GM18511 (cell line): Measurements from ENCODE around the gene CEP170B.

Experiments
- ATAC-seq: cut with Tn5 transposase; IDR thresholded peaks from one replicate; pipeline ENCODE4 v1.9.1; 2021; ENCODE audit warnings: mild to moderate bottlenecking, moderate library complexity; ENCODE audit not compliant: unreplicated experiment

Gene CEP170B

DNA sequence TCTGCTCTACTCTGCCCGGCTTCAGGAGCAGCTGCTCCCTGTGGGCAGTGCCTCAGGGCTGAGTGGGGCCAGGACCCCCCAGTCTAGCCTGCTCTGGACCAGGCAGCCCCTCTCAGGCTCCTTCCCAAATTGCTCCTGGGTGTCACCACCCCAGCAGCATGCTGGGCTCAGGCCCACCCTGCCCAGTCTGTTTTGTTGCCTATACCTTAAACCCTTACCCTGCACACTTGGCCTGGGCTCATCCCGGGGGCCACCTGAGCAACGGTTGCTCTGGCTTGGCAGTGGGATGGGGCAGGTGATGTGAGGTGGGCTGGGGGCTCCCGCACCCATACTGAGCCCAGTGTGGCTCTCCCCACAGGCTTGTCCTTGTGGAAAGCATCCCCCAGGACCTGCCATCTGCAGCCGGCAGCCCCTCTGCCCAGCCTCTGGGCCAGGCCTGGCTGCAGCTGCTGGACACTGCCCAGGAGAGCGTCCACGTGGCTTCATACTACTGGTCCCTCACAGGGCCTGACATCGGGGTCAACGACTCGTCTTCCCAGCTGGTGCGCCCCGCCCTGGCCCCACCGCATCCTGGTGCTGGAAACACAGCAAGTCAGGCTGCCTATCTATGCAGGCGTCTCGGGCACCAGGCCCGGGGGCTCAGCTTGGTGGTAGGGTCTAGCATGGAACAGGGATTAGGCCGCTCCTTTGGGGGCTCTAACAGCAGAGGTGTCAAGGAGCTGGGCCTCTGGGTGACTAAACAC, 63.5 kb downstream of the CEP170B start:
- ATAC-seq = no peak

DNA sequence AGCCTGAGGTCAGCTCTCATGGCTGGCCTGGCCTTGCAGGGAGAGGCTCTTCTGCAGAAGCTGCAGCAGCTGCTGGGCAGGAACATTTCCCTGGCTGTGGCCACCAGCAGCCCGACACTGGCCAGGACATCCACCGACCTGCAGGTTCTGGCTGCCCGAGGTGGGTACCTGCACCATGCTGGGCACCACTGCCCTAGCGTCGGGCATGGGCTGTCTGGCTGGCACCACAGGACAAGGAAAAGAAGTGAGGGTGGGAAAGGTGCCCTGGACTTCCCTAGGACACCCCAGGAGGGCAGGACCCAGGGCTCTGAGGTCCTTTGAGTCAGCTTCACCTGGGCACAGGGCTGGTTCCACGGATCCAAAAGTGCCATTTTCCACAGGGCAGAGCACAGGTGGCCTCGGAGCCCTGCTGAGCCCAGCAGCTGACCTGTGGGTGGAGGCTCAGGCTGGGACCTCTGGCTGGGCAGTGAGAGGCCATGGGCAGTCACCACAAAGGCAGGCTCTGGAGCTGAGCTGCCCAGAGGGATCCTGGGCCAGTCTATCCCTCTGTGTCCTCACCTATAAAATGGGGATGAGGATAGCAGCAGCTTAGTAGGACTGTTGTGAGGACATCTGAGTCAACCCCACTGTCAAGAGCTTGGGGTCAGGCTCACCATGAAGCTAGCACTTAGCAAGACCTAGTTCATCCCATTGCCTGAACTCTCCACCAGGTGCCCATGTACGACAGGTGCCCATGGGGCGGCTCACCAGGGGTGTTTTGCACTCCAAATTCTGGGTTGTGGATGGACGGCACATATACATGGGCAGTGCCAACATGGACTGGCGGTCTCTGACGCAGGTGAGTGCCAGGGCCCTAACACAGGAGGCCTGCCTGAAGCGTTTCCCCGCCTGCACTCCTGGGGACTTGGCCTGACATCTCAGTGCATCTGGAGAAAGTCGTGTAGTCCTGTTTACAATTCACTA, 64.5 kb downstream of the CEP170B start:
- ATAC-seq = no peak

DNA sequence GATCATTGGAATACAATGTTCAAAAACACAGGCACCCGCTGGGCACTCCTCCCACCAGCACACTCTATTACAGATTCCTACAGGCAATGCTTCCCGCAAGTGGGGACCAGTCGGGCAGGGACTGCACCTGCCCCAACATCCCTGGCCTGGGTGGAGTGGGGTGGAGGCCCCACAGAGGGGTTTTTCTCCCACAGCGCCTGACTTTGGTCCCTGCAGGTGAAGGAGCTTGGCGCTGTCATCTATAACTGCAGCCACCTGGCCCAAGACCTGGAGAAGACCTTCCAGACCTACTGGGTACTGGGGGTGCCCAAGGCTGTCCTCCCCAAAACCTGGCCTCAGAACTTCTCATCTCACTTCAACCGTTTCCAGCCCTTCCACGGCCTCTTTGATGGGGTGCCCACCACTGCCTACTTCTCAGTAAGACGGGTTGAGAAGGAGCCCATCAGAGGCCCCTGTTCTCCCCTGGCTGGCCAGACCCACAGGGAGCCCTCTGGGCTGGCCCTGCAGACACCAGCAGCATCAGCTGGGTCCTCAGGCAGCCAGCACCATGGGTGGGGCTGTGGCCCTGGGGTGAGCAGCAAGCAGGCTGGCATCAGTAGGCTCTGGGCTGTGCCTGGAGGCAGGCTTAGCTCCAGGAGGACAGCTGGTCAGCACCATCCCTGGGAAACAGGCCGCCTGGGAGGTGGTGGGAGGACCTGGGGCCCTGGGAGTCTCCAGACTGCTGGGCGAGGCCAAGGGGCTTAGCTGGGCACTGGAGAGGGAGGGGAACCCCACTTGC, 65.6 kb downstream of the CEP170B start:
- no peak for ATAC-seq

DNA sequence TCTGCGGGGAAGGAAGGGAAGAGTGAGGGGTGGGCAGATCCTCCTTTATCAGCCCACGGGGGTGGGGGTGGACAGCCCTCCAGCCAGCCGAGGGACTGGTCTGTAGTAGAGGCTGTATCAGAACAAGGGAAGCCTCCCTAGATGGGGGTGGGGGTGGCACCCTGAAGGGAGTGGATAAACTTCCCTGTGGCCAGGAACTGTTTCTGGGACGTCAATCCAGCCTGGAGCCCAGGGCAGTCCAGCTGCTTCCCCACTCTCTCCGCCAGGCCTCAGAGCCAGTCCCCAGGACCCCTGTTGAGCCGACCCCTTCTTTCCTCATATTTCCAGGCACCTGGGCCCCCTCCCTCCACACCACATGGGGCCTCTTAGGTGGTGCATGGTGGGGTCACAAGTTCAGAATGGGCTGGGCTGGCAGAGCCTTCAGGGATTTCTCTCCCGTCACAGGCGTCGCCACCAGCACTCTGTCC, 66.3 kb downstream of the CEP170B start:
- no peak for ATAC-seq

DNA sequence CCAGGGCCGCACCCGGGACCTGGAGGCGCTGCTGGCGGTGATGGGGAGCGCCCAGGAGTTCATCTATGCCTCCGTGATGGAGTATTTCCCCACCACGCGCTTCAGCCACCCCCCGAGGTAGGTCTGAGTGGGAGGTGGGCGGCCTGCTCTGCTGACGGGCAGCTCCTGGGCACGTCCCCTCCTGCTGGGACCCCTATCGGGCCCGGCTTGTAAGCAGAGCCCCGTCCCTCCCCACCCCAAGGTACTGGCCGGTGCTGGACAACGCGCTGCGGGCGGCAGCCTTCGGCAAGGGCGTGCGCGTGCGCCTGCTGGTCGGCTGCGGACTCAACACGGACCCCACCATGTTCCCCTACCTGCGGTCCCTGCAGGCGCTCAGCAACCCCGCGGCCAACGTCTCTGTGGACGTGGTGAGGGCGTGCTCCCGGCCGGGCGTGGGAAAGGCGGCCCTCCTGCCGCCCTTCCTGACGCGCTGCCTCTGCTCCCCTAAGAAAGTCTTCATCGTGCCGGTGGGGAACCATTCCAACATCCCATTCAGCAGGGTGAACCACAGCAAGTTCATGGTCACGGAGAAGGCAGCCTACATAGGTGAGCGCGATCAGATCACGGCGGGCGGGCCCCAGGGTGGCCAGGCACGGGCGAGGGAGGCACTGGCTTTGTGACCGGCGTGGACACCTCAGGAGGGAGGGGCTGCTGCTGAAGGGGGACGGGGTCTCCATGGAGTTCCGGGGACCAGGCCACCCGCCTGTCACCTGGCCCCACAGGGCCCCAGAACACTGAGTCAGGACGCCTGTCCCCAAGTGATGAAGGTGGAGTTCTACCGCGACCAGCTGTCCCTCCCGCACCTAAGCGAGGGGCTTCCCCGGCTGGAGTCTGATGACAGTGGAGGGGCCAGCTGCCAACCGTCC, 67.0 kb downstream of the CEP170B start:
- ATAC-seq = no peak

DNA sequence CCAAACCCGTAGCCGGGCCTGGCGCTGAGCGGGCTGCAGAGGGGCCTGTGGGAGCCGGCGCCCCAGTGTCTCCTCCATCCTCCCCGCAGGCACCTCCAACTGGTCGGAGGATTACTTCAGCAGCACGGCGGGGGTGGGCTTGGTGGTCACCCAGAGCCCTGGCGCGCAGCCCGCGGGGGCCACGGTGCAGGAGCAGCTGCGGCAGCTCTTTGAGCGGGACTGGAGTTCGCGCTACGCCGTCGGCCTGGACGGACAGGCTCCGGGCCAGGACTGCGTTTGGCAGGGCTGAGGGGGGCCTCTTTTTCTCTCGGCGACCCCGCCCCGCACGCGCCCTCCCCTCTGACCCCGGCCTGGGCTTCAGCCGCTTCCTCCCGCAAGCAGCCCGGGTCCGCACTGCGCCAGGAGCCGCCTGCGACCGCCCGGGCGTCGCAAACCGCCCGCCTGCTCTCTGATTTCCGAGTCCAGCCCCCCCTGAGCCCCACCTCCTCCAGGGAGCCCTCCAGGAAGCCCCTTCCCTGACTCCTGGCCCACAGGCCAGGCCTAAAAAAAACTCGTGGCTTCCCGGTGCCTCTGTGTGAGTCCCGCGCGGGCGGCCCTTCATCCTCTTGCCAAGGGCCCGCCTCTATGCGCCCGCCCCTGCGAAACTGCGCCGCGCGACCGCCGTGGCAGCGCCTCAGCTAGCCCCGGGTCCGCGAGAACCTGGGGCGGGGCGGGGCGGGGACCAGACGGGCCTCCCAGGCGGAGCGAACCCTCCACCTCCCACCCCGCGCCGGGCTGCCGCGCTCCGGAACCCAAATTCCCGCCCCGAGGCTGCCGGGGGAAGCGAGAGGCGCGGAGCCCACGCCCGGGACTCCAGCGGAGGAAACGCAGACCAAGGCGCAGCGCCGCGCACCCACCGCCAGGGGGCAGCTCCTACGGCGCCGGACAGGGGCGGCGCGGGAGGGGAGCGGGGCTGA, 67.9 kb downstream of the CEP170B start:
- ATAC-seq = peak; percentile 57

DNA sequence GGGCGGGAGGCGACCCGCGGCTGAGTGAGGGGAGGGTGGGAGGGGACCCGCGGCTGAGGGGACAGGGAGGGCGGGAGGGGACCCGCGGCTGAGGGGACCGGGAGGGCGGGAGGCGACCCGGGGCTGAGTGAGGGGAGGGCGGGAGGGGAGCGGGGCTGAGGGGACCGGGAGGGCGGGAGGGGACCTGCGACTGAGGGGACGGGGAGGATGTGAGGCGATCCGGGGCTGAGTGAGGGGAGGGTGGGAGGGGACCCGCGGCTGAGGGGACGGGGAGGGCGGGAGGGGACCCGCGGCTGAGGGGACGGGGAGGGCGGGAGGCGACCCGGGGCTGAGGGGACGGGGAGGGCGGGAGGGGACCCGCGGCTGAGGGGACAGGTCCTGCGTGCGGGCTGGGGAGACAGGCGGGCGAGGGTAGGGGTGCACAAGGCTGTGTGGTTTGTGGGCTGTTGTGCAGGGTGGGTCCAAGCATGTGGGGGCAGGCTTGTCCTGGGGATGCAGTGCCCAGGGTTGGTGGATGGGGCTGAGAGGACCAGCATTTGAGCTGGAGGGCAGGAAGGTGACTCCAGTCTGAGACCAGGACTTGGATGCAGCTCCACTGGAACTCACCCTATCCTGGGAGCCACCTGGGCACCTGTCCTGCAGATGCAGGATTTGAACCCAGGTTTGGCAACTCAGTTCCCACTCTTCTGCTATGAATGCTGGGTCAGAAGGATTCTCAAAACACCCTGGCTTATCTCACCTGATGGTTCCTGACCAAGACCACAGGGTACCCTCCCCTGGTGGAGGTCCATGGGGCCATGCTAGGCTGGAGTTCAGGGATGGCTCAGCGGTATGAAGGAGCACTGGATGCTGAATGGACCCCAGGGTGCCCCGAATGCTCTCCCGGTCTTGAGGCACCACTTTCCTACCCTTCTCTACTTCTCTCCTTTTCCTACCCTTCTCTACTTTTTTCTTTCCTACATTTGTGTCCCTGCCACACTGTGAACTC, 69.0 kb downstream of the CEP170B start:
- ATAC-seq = no peak

DNA sequence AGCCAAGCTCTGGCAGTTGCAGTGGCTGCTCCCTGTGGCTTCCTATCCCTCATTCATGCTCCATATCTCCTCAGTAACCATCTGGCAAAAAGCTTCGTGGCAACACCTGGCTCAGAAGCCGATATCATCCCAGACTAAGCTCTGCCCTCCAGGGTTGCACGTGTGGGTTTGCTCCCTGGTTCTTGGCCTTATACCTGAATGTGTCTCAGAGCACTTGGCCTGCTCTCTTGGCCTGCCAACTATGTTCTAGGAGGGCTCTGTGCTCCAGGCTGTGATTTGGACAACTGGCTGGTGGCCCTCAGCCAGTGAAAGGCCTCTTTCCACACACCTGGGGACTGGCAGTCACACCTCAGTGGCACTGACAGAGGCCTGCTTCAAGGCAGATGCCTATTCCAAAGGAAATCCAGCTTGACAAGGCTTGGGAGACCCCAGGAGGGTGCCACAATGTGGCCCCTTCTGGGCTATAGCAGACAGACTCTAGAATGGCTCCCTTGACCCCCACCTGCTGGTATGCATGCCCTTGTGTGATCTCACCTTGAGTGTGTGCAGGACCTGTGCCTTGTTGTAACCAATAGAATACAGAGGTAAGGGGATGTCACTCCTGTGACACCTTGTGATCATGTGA, 70.1 kb downstream of the CEP170B start:
- no peak for ATAC-seq

DNA sequence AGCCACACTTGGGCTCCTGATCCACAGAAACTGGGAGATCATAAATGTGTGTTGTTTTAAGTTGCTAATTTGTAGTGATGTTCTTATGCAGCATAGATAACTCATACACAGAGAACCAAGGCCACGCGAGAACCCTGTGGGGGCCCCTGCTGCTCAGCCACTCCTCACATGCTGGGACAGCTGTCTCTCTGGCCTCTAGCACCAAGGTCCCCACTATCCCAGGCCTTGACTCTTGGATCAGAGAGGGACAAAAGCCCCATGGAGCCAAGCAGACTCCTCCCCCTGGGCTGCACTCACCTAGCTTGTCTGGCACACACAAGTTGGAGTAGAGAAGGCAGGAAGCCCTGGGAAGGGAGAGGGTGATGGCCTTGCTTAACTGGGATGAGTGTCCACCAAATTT, 70.9 kb downstream of the CEP170B start:
- no peak for ATAC-seq

DNA sequence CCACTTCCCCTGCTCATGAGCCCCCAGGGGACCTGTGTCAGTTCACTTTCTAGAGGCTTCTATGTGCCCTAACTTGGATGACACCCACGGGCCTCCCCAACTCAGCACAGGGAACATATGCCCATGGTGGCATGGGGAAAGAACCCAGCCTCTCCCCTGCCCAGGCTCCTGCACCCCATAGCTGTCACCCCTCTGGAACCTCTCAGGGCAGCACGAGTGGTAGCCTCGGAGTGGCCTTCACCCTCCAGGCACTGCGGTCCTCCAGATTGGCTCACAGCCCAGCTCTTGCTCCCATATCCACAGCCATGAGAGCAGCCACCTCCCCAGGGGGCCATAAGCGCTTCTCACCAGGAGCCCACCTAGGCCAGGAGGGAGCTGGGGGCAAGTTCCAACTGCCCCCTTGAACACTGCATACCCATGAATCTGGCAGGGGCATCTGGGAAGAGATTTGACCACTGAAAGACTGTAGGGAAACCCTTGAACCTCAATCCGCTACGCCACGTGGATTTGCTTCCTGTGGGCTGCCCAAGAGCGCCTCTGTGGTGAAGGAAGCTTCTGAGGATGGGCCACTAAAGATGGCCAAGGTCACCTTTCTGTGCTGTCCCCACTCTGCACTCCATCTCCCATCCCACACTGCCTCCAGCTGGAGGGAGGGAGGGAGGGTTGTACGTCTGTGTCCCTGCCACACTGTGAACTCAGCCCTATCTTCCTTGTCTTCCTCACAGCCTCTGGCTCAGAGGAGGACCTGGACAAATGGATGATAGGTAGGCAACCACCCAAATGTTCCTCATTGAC, 71.5 kb downstream of the CEP170B start:
- no peak for ATAC-seq

DNA sequence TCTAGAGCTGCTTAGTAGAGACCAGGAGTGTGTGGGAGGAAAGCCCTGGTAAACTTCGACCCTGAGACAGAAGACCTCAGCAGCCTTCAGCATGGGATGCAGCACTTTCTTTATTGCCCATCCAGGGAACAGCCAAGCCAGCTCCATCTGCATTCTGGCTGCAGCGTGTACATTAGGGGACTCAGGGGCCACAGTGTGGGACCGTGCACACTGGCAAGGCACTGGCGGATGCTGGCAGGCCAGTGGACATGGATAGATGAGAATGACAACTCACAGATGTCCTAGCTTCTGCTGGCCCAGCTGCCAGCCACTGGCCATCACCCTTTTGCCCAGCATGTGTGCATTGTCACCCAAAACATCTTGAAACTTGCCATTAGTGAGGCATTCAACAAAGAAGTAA, 72.1 kb downstream of the CEP170B start:
- no peak for ATAC-seq

DNA sequence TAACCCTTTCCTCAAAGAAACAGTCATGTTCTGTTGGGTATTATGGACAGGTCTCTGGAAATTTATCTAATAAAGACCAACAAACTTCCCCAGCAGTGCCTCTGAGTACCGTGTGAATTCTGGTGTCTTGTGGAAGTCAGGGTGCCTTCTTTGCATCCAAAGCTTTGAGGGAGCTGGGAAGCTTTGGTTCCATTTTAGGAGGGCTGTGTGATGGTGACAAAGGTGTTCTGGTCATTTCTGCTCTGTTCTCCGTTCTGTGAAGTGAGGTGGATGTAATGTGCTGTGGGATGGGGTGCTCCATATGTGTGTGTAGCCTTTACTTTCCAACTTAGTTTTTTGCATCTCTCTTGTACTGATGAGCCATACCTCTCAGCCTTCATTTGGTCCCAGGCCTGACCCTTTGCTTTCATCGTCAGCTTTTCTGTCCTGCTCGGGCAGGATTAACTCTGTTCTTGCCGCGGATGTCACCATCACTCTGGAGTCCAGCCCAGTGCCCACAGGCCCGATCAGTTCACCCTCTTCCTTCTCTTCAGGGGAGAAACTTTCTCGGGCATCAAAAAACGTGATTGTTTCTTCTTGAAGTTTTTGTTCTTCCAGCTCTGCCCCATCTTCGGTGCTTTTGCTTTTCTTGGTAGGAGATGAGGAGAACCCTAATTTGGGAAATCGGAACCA, 72.8 kb downstream of the CEP170B start:
- no peak for ATAC-seq

DNA sequence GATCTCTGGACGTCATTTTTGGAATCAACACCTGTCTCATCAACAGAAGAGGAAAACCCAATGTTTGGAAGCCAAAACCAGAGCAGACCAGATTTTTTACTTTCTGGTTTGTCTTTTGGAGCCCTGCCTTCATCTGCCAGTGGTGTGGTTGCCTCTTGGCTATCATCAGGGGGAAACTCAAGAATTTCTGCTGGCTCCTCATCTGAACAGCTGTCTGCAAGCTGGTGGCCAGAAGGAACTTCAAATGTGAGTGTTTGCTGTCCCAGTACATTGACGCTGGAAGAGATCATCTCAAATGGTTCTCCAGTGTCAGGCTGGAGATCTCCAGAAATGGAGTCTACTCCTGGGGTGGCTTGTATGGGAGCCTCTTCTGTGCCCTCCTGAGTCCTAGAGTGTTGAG, 73.4 kb downstream of the CEP170B start:
- ATAC-seq = no peak

DNA sequence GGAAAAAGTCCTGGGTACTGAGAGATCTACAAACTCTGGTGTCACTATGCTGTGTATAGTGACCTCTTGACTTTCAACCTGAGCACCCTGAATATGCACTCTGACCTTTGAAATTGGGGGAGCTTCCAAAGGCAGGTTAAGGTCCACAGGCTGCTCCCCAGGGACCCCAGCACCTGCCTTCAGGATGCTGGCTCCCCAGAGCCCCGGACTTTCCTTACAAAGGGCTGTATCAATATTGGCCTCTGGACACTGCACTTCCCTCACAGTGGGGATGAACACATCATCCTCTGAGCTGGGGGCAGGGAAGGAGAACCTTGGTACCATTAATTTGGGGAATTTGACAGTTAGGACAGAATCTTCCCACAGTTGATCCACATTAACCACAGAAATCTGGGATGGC, 73.9 kb downstream of the CEP170B start:
- no peak for ATAC-seq

DNA sequence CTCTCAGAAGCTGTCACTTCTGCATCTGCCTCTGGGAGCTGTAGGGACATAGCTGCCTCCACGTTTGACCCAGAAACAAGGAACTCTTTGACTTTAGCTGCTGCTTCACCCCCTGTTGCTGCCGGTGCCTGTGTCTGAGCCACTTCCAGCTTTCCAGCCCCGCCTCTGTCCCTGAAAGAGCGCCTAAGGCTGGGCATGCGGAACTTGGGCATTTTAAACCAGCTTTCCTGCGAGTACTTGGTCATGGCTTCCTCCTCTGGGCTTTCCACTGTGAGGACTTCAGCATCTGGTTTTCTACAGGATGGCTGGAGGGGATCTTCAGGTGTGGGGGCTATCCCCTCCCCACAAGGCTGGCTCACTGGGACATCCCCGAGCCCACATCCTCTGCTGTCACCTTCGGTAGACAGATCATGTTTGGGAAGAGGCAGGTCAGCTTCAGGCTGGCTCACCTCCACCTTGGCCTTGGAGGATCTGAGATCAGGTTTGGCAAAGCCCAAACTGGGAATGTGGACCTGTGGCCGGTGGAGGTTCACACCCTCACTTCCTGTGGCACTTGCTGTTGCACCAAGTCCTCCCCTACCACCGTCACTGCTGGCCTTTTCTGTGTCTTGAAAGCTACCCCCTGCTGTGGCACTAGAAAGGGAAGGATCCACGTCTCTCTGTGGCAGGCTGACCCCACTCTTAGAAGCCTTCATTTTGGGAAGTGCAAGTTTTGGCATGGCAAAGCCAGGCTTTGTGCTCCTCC, 74.8 kb downstream of the CEP170B start:
- no peak for ATAC-seq
